H1 (cell line): ENCODE measurements around the gene H6PD. TPM values are rescaled to one million over a fixed set of nuclear protein-coding genes. Genes with fewer than 3 reads are reported as not detected.
A peak's percentile ranks its signal among the peaks of the same experiment; 100 is the strongest.

ENCODE experiments used
- CBX5 ChIP-seq: fragments of 300-800, 300-1000 bp; sonication (generic); IDR thresholded peaks from 2 replicates; pipeline ENCODE4 v1.7.1; 2016; ENCODE audit warnings: antibody characterized with exemption, low read length, low read depth
- CREB1 ChIP-seq: IDR thresholded peaks from 2 replicates; pipeline ENCODE4 v1.6.1; 2012; ENCODE audit warnings: inconsistent platforms
- CTBP2 ChIP-seq: IDR thresholded peaks from 2 replicates; pipeline ENCODE4 v1.7.0; 2011; ENCODE audit warnings: borderline replicate concordance, mild to moderate bottlenecking, moderate library complexity, mixed read lengths, low read length; ENCODE audit not compliant: insufficient read depth, insufficient read length
- EGR1 ChIP-seq: IDR thresholded peaks from 2 replicates; pipeline ENCODE4 v1.6.1; 2011; ENCODE audit warnings: low read depth, low read length, borderline replicate concordance
- RAD21 ChIP-seq, 2 experiments: IDR thresholded peaks in 1 of 2; conservative IDR thresholded peaks in 1 of 2; 2 replicates each; pipeline ENCODE4 v1.6.1; 2011; ENCODE audit warnings: low read depth in 2 of 2, low read length in 2 of 2, improper control_type of control experiment in 1 of 2, inconsistent platforms in 1 of 2, mild to moderate bottlenecking in 1 of 2, moderate library complexity in 1 of 2
- SIRT6 ChIP-seq: IDR thresholded peaks from one replicate; pipeline ENCODE4 v1.7.1; 2012; ENCODE audit warnings: low read length, inconsistent platforms
- TCF12 ChIP-seq: IDR thresholded peaks from 2 replicates; pipeline ENCODE4 v1.6.1; 2011; ENCODE audit warnings: low read depth, mild to moderate bottlenecking, low read length
- polyA plus RNA-seq, 7 experiments: library from polyadenylated mRNA; depleted of rRNA in 3 of 7; stranded (reverse) in 5 of 7; unstranded in 2 of 7; fragments of >200 nt in 5 of 7; fragments of 200-250 nt in 2 of 7; gene quantifications; 1 replicate in 5 of 7; 2 replicates in 1 of 7; 4 replicates in 1 of 7; pipeline versions ENCODE4 v1.2.1 to v1.2.3, GENCODE V29; 2011 to 2013; ENCODE audit warnings: missing spikeins in 2 of 7, mixed read lengths in 2 of 7
- total RNA-seq: library from RNA; stranded (reverse); fragmentation: NEBNext Ultra II Directional; extraction: Animal tissue kit (Norgen Biotek cat#: 25700); gene quantifications from 2 replicates; pipeline ENCODE4 v1.2.1, GENCODE V29; 2021
- TF ChIP-seq, protein P1 (sequence below): IDR thresholded peaks from 2 replicates; pipeline ENCODE4 v1.6.1; 2012; ENCODE audit warnings: inconsistent platforms

The H6PD gene
- total and polyA plus RNA-seq, 2 of the 8 experiments (the other 6 are each of a cell fraction or from before 2014, with no cell fraction given): 3.6 to 3.8 TPM

DNA sequence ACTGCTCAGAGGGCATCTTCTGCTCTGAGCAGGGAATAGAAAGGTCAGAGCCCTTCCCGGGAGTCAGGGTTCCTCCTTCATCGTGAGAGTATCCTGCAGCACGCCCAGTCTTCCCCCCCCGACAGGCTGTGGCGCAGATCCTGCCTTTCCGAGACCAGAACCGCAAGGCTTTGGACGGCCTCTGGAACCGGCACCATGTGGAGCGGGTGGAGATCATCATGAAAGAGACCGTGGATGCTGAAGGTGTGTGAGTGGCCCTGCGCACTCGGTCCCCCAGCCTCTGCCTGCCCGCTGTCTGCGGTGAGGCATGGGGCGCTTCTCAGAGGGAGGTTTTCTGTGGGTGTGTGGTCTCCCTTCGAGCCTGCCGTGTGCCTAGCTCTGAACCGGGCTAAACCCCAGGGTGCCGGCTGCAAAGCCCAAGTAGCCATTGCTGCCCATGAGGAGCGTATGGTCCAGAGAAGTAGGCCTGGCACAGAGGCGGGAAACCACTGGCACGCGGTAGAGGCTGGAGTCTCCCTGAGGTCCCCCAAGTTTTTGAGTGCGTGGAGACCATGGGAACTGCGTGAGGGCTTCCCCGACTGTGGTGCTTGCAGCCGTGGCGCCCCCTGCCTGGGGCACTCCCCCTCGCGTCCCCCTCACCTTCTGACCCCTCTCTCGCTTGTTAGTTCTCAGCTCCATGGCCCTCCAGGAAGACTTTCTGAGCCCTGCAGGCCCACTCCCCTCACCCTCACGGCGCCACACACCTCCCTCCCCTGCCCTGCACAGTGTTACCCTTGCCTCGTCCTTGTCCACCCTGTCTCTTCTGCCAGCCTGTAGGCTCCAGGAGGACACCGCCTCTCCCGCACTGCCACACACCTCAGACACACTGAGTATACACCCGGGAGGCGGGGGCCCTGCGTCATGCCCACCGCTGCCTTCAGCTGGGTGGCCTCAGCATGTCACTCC lies 12.5 kb downstream of the H6PD start (continued):
- TF ChIP-seq CTBP2 (no peak), RAD21 (IDR thresholded peaks at IDR 0.05 in 1 of 2, conservative IDR thresholded peaks at IDR 0.05 in 1 of 2; ENCODE audit: low read depth in 2 of 2, low read length in 2 of 2) (peak; percentile 28 to 37; a peak in 3 of 4 replicates), CREB1 (no peak), EGR1 (no peak), CBX5 (no peak), TCF12 (no peak), SIRT6 (no peak)
- TF ChIP-seq, protein P1, sequence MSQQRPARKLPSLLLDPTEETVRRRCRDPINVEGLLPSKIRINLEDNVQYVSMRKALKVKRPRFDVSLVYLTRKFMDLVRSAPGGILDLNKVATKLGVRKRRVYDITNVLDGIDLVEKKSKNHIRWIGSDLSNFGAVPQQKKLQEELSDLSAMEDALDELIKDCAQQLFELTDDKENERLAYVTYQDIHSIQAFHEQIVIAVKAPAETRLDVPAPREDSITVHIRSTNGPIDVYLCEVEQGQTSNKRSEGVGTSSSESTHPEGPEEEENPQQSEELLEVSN: peak; percentile 58; the same call in 1 of the 2 replicates
- TF ChIP-seq, all 59 proteins: peak for 3
